K562 (cell line): ENCODE data around the gene MPHOSPH8. TPM values are rescaled to one million over a fixed set of nuclear protein-coding genes. Genes with fewer than 3 reads are reported as not detected.
A peak's percentile ranks its signal among the peaks of the same experiment; 100 is the strongest.

Source experiments
- ATF7 ChIP-seq: fragments of 450-650 bp; IDR thresholded peaks from 2 replicates; pipeline ENCODE4 v1.7.1; 2014; ENCODE audit warnings: mild to moderate bottlenecking, moderate library complexity
- CBX3 ChIP-seq, 2 experiments: IDR thresholded peaks; 1 replicate in 1 of 2; 2 replicates in 1 of 2; pipeline ENCODE4 v1.6.1; 2012; ENCODE audit warnings: inconsistent platforms in 2 of 2, low read length in 2 of 2, borderline replicate concordance in 1 of 2, control low read depth in 1 of 2
- E2F5 ChIP-seq: sonication (generic); formaldehyde crosslinking; IDR thresholded peaks from 2 replicates; pipeline ENCODE4 v1.8.0; 2022; ENCODE audit warnings: mild to moderate bottlenecking, missing genetic modification reagents
- ELK3 ChIP-seq: fragments of 450-650 bp; formaldehyde crosslinking; IDR thresholded peaks from 2 replicates; pipeline ENCODE4 v1.4.0; 2020; ENCODE audit warnings: mild to moderate bottlenecking
- FIP1L1 ChIP-seq: fragments of 200-400 bp; formaldehyde crosslinking; IDR thresholded peaks from 2 replicates; pipeline ENCODE4 v1.6.1; 2018; ENCODE audit warnings: mild to moderate bottlenecking, low read depth, low read length; ENCODE audit not compliant: poor library complexity, severe bottlenecking
- GABPB1 ChIP-seq: sonication (generic); formaldehyde crosslinking; IDR thresholded peaks from 2 replicates; pipeline ENCODE4 v1.8.0; 2022; ENCODE audit warnings: mild to moderate bottlenecking, missing genetic modification reagents
- HES1 ChIP-seq: fragments of 450-650 bp; IDR thresholded peaks from 2 replicates; pipeline ENCODE4 v1.6.1; 2016; ENCODE audit warnings: low read depth, mild to moderate bottlenecking, moderate library complexity
- HOXB6 ChIP-seq: fragments of 250-450 bp; sonication (Bioruptor Pico); IDR thresholded peaks from 2 replicates; pipeline ENCODE4 v1.5.1; 2022; ENCODE audit warnings: mild to moderate bottlenecking, borderline replicate concordance
- MTA1 ChIP-seq: fragments of 450-650 bp; IDR thresholded peaks from 2 replicates; pipeline ENCODE4 v1.6.1; 2017; ENCODE audit warnings: borderline replicate concordance
- POLR2AphosphoS5 ChIP-seq: IDR thresholded peaks from 2 replicates; pipeline ENCODE4 v1.6.1; 2011; ENCODE audit warnings: mild to moderate bottlenecking, low read depth, low read length, moderate library complexity; ENCODE audit not compliant: control insufficient read depth, insufficient read depth
- RCOR1 ChIP-seq, 2 experiments: IDR thresholded peaks; 2 replicates each; pipeline ENCODE4 v1.6.1; 2012; ENCODE audit warnings: low read depth in 2 of 2, low read length in 2 of 2, borderline replicate concordance in 1 of 2, improper control_type of control experiment in 1 of 2
- SIRT6 ChIP-seq: IDR thresholded peaks from one replicate; pipeline ENCODE4 v1.6.1; 2012; ENCODE audit warnings: low read depth, mild to moderate bottlenecking, control low read depth, inconsistent platforms, low read length, moderate library complexity
- ZC3H4 ChIP-seq: sonication (generic); formaldehyde crosslinking; IDR thresholded peaks from 2 replicates; pipeline ENCODE4 v1.9.0; 2021; ENCODE audit warnings: missing genetic modification reagents, borderline replicate concordance
- ZFX ChIP-seq: sonication (generic); formaldehyde crosslinking; IDR thresholded peaks from 2 replicates; pipeline ENCODE4 v1.8.0; 2022; ENCODE audit warnings: mild to moderate bottlenecking, missing genetic modification reagents, moderate library complexity
- ZNF324 ChIP-seq: fragments of 250-450 bp; sonication (Bioruptor Pico); IDR thresholded peaks from 2 replicates; pipeline ENCODE4 v1.4.0; 2020; ENCODE audit warnings: mild to moderate bottlenecking
- ZNF583 ChIP-seq: fragments of 250-450 bp; sonication (Bioruptor Pico); IDR thresholded peaks from 2 replicates; pipeline ENCODE4 v1.4.0; 2020
- polyA plus RNA-seq, 8 experiments: library from polyadenylated mRNA; depleted of rRNA in 4 of 8; stranded (reverse) in 5 of 8; unstranded in 3 of 8; fragments of >200 nt; fragmentation: Nextera tagmentation in 2 of 8; fragmentation: Illumina TruSeq in 1 of 8; extraction: Ambion mirVana in 2 of 8; extraction: Trizol in 1 of 8; gene quantifications; 2 replicates each; pipeline versions ENCODE4 v1.2.1 to v1.2.3, GENCODE V29; 2011 to 2014; ENCODE audit warnings: inconsistent platforms in 1 of 8, missing spikeins in 1 of 8
- total RNA-seq, 7 experiments: library from RNA; depleted of rRNA in 6 of 7; stranded (reverse); fragments of >200 nt in 6 of 7; fragmentation: Illumina TruSeq in 2 of 7; extraction: Trizol in 2 of 7; gene quantifications; 2 replicates each; pipeline versions ENCODE4 v1.2.1 to v1.2.3, GENCODE V29; 2011 to 2021; ENCODE audit warnings: low replicate concordance in 1 of 7
- TF ChIP-seq, protein P1 (sequence below): fragments of 250-450 bp; sonication (Bioruptor Pico); IDR thresholded peaks from 2 replicates; pipeline ENCODE4 v1.4.0; 2020; ENCODE audit warnings: borderline replicate concordance
- TF ChIP-seq, protein P2 (sequence below): sonication (generic); formaldehyde crosslinking; IDR thresholded peaks from 2 replicates; pipeline ENCODE4 v1.8.1; 2023; ENCODE audit warnings: mild to moderate bottlenecking, missing genetic modification reagents
- TF ChIP-seq, protein P3 (sequence below): fragments of 450-650 bp; IDR thresholded peaks from 2 replicates; pipeline ENCODE4 v1.6.1; 2017; ENCODE audit warnings: antibody characterized with exemption

Gene MPHOSPH8
- total and polyA plus RNA-seq, 9 of the 15 experiments (the other 6 are each of a cell fraction or from before 2014, with no cell fraction given), result 10.3 to 24.8 (median 16.6) TPM

GRCh38 chr13:19633479-19634255, at the start of gene MPHOSPH8 (continued):
- TF ChIP-seq SIRT6, result no peak
- TF ChIP-seq, protein P1, sequence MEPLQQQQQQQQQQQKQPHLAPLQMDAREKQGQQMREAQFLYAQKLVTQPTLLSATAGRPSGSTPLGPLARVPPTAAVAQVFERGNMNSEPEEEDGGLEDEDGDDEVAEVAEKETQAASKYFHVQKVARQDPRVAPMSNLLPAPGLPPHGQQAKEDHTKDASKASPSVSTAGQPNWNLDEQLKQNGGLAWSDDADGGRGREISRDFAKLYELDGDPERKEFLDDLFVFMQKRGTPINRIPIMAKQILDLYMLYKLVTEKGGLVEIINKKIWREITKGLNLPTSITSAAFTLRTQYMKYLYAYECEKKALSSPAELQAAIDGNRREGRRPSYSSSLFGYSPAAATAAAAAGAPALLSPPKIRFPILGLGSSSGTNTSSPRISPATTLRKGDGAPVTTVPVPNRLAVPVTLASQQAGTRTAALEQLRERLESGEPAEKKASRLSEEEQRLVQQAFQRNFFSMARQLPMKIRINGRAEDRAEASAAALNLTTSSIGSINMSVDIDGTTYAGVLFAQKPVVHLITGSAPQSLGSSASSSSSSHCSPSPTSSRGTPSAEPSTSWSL, result no peak
- TF ChIP-seq ZNF583, result no peak
- TF ChIP-seq CBX3 (IDR thresholded peaks at IDR 0.05; ENCODE audit: borderline replicate concordance in 1 of 2, low read length in 2 of 2), result no peak
- no peak for TF ChIP-seq ZC3H4 (CRISPR knock-in tag)
- no peak for TF ChIP-seq POLR2AphosphoS5
- no peak for TF ChIP-seq MTA1
- peak; percentile 74 for TF ChIP-seq ZFX (CRISPR knock-in tag)
- TF ChIP-seq, protein P2, sequence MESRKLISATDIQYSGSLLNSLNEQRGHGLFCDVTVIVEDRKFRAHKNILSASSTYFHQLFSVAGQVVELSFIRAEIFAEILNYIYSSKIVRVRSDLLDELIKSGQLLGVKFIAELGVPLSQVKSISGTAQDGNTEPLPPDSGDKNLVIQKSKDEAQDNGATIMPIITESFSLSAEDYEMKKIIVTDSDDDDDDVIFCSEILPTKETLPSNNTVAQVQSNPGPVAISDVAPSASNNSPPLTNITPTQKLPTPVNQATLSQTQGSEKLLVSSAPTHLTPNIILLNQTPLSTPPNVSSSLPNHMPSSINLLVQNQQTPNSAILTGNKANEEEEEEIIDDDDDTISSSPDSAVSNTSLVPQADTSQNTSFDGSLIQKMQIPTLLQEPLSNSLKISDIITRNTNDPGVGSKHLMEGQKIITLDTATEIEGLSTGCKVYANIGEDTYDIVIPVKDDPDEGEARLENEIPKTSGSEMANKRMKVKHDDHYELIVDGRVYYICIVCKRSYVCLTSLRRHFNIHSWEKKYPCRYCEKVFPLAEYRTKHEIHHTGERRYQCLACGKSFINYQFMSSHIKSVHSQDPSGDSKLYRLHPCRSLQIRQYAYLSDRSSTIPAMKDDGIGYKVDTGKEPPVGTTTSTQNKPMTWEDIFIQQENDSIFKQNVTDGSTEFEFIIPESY (CRISPR knock-in tag), result no peak
- TF ChIP-seq HOXB6 (CRISPR knock-in tag), result no peak
- TF ChIP-seq ZNF324 (CRISPR knock-in tag), result no peak
- no peak for TF ChIP-seq FIP1L1
- TF ChIP-seq E2F5 (CRISPR knock-in tag), result no peak
- TF ChIP-seq HES1, result no peak
- TF ChIP-seq, protein P3, sequence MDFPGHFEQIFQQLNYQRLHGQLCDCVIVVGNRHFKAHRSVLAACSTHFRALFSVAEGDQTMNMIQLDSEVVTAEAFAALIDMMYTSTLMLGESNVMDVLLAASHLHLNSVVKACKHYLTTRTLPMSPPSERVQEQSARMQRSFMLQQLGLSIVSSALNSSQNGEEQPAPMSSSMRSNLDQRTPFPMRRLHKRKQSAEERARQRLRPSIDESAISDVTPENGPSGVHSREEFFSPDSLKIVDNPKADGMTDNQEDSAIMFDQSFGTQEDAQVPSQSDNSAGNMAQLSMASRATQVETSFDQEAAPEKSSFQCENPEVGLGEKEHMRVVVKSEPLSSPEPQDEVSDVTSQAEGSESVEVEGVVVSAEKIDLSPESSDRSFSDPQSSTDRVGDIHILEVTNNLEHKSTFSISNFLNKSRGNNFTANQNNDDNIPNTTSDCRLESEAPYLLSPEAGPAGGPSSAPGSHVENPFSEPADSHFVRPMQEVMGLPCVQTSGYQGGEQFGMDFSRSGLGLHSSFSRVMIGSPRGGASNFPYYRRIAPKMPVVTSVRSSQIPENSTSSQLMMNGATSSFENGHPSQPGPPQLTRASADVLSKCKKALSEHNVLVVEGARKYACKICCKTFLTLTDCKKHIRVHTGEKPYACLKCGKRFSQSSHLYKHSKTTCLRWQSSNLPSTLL, result no peak
- TF ChIP-seq ATF7, result peak; percentile 25; the same call in 1 of the 2 replicates
- no peak for TF ChIP-seq ELK3
- no peak for TF ChIP-seq GABPB1
- TF ChIP-seq RCOR1 (IDR thresholded peaks at IDR 0.05; ENCODE audit: borderline replicate concordance in 1 of 2, low read depth in 2 of 2, low read length in 2 of 2), result no peak
